SU-DHL-6 (cell line): ENCODE results near the gene UPK1B.

ENCODE experiments used
- EZH2phosphoT487 ChIP-seq: fragments of 200-600 bp; sonication (generic), shearing (Covaris generic); conservative IDR thresholded peaks from 2 replicates; pipeline ENCODE4 v1.6.1; 2018; ENCODE audit warnings: mild to moderate bottlenecking, antibody characterized with exemption, low read length, moderate library complexity, mixed read lengths
- TF ChIP-seq, protein P1 (sequence below): fragments of 200-600 bp; sonication (generic); IDR thresholded peaks from one replicate; pipeline ENCODE4 v1.5.1; 2017; ENCODE audit warnings: antibody characterized with exemption, mild to moderate bottlenecking, low read length, moderate library complexity; ENCODE audit not compliant: insufficient read depth, poor library complexity, severe bottlenecking

DNA sequence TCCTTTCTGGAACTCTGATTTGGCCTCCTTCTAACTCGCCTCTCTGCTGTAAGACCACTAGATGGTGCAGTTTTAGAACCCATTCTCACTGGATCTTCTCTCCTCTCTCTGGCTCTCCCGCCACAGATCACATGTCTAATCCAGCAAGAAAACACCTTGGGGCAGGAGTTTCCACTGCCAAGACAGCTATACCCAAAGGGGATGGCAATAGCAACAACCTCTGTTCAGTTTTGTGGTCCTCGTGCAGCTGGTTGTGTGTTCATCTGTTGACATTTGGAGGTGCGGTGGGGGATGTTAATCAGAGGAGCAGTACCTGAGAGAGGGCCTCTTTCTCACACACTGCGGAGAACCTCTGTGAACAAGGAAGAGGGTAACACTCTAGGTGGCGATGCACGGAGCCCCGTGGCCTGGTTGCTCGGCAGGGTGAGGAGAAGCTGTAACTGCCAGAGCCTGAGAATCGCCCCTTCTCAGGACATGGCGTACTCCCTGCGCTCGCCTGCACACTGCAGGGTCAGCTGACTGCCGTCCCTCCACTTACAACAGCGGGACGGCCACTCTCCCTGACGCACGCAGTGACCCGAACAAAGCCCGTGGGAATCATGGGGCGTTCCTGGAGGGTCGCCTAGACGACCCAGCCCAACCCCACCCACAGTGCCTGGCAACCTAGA lies 27.8 kb upstream of the UPK1B start, which contains the start of gene TEX55:
- TF ChIP-seq, protein P1, sequence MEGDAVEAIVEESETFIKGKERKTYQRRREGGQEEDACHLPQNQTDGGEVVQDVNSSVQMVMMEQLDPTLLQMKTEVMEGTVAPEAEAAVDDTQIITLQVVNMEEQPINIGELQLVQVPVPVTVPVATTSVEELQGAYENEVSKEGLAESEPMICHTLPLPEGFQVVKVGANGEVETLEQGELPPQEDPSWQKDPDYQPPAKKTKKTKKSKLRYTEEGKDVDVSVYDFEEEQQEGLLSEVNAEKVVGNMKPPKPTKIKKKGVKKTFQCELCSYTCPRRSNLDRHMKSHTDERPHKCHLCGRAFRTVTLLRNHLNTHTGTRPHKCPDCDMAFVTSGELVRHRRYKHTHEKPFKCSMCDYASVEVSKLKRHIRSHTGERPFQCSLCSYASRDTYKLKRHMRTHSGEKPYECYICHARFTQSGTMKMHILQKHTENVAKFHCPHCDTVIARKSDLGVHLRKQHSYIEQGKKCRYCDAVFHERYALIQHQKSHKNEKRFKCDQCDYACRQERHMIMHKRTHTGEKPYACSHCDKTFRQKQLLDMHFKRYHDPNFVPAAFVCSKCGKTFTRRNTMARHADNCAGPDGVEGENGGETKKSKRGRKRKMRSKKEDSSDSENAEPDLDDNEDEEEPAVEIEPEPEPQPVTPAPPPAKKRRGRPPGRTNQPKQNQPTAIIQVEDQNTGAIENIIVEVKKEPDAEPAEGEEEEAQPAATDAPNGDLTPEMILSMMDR = peak; percentile 44
- TF ChIP-seq EZH2phosphoT487 = no peak
